Esophagus muscularis mucosa (tissue), 4 donors: ENCODE data around the gene PRKAR1B. TPM values are rescaled to one million over a fixed set of nuclear protein-coding genes. Genes with fewer than 3 reads are reported as not detected.
A peak's percentile ranks its signal among the peaks of the same experiment; 100 is the strongest.

Source experiments
- DNase-seq: peaks from one replicate; pipeline ENCODE4 v3.0.0-alpha.2; 2017; ENCODE audit errors: extremely low spot score
- H3K27ac ChIP-seq, 4 donors: fragments of 200-600 bp; sonication (generic); replicated peaks in 1 of 4; 1 replicate in 3 of 4; 2 replicates in 1 of 4; pipeline ENCODE4 v1.5.1; 2016 to 2019; ENCODE audit warnings: mild to moderate bottlenecking in 1 of 4
- H3K27me3 ChIP-seq, 4 donors: fragments of 200-600 bp; sonication (generic); one replicate each; pipeline versions ENCODE4 v1.5.1 to v1.6.0; 2016 to 2019
- H3K36me3 ChIP-seq, 4 donors: fragments of 200-600 bp; sonication (generic); one replicate each; pipeline ENCODE4 v1.5.1; 2016 to 2019
- H3K4me1 ChIP-seq, 4 donors: fragments of 200-600 bp; sonication (generic); one replicate each; pipeline ENCODE4 v1.5.1; 2016 to 2019
- H3K4me3 ChIP-seq, 4 donors: fragments of 200-600 bp; sonication (generic); 1 replicate in 2 of 4; 2 replicates in 2 of 4; pipeline ENCODE4 v1.5.1; 2016 to 2019; ENCODE audit warnings: mild to moderate bottlenecking in 4 of 4, moderate library complexity in 1 of 4
- H3K9me3 ChIP-seq, 4 donors: fragments of 200-600 bp; sonication (generic); 1 replicate in 3 of 4; 2 replicates in 1 of 4; pipeline ENCODE4 v1.5.1; 2016 to 2019
- EP300 ChIP-seq: sonication (generic); formaldehyde crosslinking; IDR thresholded peaks from one replicate; pipeline ENCODE4 v1.6.1; 2017; ENCODE audit warnings: antibody characterized with exemption
- POLR2A ChIP-seq: fragments of 450-650 bp; IDR thresholded peaks from one replicate; pipeline ENCODE4 v1.6.1; 2017; ENCODE audit warnings: antibody characterized with exemption, moderate library complexity, mild to moderate bottlenecking, low read depth
- POLR2AphosphoS5 ChIP-seq, 2 donors: sonication (generic); formaldehyde crosslinking; IDR thresholded peaks; one replicate each; pipeline ENCODE4 v1.6.1; 2017; ENCODE audit warnings: antibody characterized with exemption in 2 of 2
- WGBS: methylation state at CpG from one replicate; pipeline ENCODE4 v1.1.5; 2018; 5-methylcytosine and 5-hydroxymethylcytosine counted together
- intact Hi-C: fragments of 100-400 bp; cut with DNase I; formaldehyde crosslinking; loops from one replicate; pipeline ENCODE4 v1.15.1; 2023
- total RNA-seq, 4 donors: library from RNA; depleted of rRNA; stranded (reverse); fragments of >200 nt; gene quantifications; one replicate each; pipeline versions ENCODE4 v1.1.0 to v1.2.1, GENCODE V29; 2016
- TF ChIP-seq, protein P1 (sequence below), 3 experiments: fragments of 200-600 bp in 2 of 3; fragments of 450-650 bp in 1 of 3; sonication (generic) in 2 of 3; IDR thresholded peaks; one replicate each; pipeline ENCODE4 v1.5.1; 2017 to 2019; ENCODE audit warnings: antibody characterized with exemption in 3 of 3, mild to moderate bottlenecking in 2 of 3, moderate library complexity in 1 of 3

PRKAR1B gene
- total RNA-seq, 4 donors from 2014 or later: 15.4 to 46.9 (median 31.4) TPM

DNA sequence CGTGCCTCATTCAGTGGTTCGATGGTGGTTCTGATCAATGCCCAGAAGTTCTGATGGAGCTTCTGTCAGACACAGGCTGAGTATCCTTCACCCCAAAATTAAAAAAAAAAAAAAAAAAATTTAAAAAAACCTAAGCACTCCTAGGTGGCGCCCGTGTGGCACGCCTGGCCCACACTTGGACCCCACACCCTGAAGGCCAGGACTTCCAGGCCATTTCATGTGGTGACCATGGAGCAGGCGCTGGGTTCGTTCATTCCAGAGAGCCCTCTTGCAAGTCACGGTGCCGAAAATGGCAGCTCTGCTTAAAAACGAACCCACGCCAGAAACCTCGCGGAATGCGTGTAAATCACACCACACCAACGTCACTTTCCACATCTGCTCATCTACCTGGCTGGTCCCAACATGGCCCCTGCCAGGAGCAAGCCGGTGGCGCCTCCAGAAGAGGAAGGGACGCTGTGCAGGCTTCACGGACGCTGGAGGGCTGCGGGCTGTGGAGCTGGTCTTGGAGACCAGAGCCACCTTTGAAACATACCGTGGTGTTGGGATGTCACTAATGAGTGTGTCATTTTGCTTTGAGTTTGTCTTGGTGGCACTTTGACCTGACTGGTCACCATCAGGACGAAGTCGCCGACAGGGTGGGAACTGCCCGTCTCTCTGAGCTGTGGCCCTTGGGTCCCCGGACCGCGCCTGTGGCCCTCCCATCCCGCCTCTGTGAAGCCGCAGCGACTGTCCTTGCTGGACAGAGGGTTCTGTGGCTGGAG, 46.0 kb upstream of the PRKAR1B start:
- WGBS: 95% methylated on average over 27 of the region's 32 CpGs
- no peaks in the 10 kb centered on the region for H3K27me3 ChIP-seq
- TF ChIP-seq, protein P1, sequence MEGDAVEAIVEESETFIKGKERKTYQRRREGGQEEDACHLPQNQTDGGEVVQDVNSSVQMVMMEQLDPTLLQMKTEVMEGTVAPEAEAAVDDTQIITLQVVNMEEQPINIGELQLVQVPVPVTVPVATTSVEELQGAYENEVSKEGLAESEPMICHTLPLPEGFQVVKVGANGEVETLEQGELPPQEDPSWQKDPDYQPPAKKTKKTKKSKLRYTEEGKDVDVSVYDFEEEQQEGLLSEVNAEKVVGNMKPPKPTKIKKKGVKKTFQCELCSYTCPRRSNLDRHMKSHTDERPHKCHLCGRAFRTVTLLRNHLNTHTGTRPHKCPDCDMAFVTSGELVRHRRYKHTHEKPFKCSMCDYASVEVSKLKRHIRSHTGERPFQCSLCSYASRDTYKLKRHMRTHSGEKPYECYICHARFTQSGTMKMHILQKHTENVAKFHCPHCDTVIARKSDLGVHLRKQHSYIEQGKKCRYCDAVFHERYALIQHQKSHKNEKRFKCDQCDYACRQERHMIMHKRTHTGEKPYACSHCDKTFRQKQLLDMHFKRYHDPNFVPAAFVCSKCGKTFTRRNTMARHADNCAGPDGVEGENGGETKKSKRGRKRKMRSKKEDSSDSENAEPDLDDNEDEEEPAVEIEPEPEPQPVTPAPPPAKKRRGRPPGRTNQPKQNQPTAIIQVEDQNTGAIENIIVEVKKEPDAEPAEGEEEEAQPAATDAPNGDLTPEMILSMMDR (IDR thresholded peaks at IDR 0.05): no peak
- no peak for TF ChIP-seq EP300
- TF ChIP-seq POLR2AphosphoS5 (IDR thresholded peaks at IDR 0.05): no peak
- no peak for TF ChIP-seq POLR2A
- H3K27ac ChIP-seq: no peak overlapping the region
- DNase-seq: no peak
- H3K9me3 ChIP-seq: no peaks in the 10 kb centered on the region
- no peak overlapping the region for H3K4me3 ChIP-seq
- intact Hi-C loops: loop anchor here (5.0 to 10.0 kb wide), 2 partner anchors 108 to 256 kb away; partner anchors contain the start of gene PDGFA
- H3K36me3 ChIP-seq: peaks cover 0 to 57% (median 49%) of the 10 kb centered on the region in 4 donors
- H3K4me1 ChIP-seq: peaks cover 27 to 47% (median 40%) of the 10 kb centered on the region in 4 donors

DNA sequence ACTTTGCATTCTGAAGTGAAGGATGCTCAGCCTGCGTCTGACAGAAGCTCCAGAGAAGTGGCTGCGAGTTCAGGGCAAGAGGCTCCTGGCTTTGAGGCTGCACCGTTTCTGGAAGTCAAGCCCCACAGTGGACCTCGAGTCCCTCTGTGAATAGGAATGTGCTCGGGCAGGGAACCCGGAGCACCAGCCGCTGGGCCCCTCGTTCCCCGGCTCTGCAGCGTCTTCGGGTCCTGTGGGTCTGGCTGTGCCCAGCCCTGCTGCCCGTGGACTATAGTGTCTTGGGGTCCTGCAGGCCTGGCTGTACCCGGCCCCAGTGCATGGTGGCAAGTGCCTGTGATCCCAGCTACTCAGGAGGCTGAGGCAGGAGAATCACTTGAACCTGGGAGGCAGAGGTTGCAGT, 45.3 kb upstream of the PRKAR1B start:
- no peaks in the 10 kb centered on the region for H3K27me3 ChIP-seq
- H3K4me3 ChIP-seq: no peak overlapping the region
- no peak for TF ChIP-seq POLR2A
- TF ChIP-seq POLR2AphosphoS5 (IDR thresholded peaks at IDR 0.05): no peak
- TF ChIP-seq EP300: no peak
- TF ChIP-seq, protein P1 (IDR thresholded peaks at IDR 0.05): no peak
- intact Hi-C loops: loop anchor here (5.0 to 10.0 kb wide), 2 partner anchors 108 to 255 kb away; partner anchors contain the start of gene PDGFA
- H3K27ac ChIP-seq: peak overlapping the region; percentile 86 to 87 (median 86)
- WGBS: 89% methylated on average over 12 of the region's 13 CpGs
- H3K9me3 ChIP-seq: no peaks in the 10 kb centered on the region
- peaks cover 27 to 47% (median 40%) of the 10 kb centered on the region in 4 donors for H3K4me1 ChIP-seq
- no peak for DNase-seq
- H3K36me3 ChIP-seq: peaks cover 0 to 59% (median 46%) of the 10 kb centered on the region in 4 donors

DNA sequence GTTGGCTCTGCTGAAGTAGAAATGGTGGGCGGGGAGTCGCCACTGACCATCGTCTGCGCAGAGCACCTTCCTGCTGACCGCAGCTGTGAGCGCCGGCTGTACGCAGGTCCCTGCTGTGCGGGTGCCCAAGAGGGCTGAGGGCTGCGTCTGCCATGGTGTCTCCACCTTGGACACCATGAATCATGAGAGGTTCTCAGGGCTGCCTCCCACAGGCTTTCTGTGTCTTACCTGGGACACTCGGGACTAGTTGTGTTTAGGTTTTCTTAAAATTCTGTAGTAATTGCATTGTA, 44.9 kb upstream of the PRKAR1B start:
- DNase-seq: no peak
- H3K4me1 ChIP-seq: peaks cover 27 to 47% (median 40%) of the 10 kb centered on the region in 4 donors
- 58% methylated on average over 11 of the region's 11 CpGs for WGBS
- no peaks in the 10 kb centered on the region for H3K27me3 ChIP-seq
- TF ChIP-seq, protein P1 (IDR thresholded peaks at IDR 0.05): no peak
- no peak for TF ChIP-seq EP300
- no peak for TF ChIP-seq POLR2AphosphoS5 (IDR thresholded peaks at IDR 0.05)
- TF ChIP-seq POLR2A: no peak
- H3K9me3 ChIP-seq: no peaks in the 10 kb centered on the region
- peak overlapping the region in 2 of 4 donors; percentile 8 to 23 for H3K4me3 ChIP-seq
- peak overlapping the region; percentile 86 to 87 (median 86) for H3K27ac ChIP-seq
- intact Hi-C loops: loop anchor here (5.0 to 10.0 kb wide), 2 partner anchors 107 to 255 kb away; partner anchors contain the start of gene PDGFA
- peaks cover 0 to 58% (median 42%) of the 10 kb centered on the region in 4 donors for H3K36me3 ChIP-seq

DNA sequence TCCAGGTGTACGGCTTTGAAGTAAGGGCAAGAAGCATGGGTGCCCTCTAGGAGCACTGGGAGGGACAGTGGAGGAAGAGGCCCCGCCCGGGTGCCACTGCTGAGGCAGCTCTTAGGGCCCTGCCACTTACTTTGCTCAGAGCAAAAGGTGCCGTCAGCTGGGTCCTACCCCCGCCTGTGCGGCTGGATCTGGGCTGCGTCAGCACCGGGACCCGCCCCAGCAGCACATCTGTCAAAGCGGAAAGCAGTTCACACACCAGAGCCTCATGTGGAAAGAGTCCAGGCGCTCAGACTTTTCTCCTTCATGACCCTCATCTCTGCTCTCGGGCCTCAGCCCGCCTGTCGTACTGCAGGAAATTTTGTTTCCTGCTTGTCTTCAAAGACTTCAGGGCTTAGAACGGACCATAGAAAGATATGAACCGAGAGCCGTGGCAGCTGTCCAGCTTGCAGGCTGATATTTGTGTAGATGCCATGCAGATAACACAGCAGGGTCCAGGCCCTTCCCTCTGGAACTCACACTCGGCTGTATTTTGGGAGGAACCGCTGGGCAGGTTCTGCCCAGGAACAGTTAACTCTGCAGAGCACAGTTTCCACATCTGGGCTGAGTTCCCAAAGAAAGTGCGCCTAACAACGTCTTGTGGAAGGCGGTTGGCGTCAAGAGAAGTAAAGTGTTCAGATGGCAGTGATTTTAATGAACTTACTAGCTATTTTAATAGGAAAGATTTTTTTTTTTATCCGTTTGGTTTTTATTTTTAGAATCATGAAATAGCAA, 44.3 kb upstream of the PRKAR1B start:
- WGBS: 27% methylated on average over 24 of the region's 24 CpGs
- intact Hi-C loops: loop anchor here (5.0 to 10.0 kb wide), 2 partner anchors 107 to 254 kb away; partner anchors contain the start of gene PDGFA
- H3K27ac ChIP-seq: peak overlapping the region; percentile 86 to 87 (median 86)
- peaks cover 0 to 58% (median 38%) of the 10 kb centered on the region in 4 donors for H3K36me3 ChIP-seq
- H3K4me3 ChIP-seq: peak overlapping the region; percentile 3 to 23 (median 10)
- no peak for TF ChIP-seq POLR2A
- TF ChIP-seq, protein P1 (IDR thresholded peaks at IDR 0.05): peak in 1 of 3 experiments; percentile 11
- TF ChIP-seq POLR2AphosphoS5 (IDR thresholded peaks at IDR 0.05): peak; percentile 78 to 81
- H3K4me1 ChIP-seq: peaks cover 27 to 47% (median 40%) of the 10 kb centered on the region in 4 donors
- DNase-seq: peak; percentile 94
- H3K27me3 ChIP-seq: no peaks in the 10 kb centered on the region
- no peaks in the 10 kb centered on the region for H3K9me3 ChIP-seq
